GM21526 (cell line): Measurements from ENCODE around the gene ZDHHC6.
"Not testable (repeated sequence)": the region's sequence is repeated elsewhere in the genome, so short reads cannot be mapped to it uniquely, and the experiment has no call there.

Experiments
- ATAC-seq: cut with Tn5 transposase; IDR thresholded peaks from one replicate; pipeline ENCODE4 v1.9.1; 2021; ENCODE audit warnings: moderate library complexity; ENCODE audit not compliant: unreplicated experiment, low FRiP score

The ZDHHC6 gene

DNA sequence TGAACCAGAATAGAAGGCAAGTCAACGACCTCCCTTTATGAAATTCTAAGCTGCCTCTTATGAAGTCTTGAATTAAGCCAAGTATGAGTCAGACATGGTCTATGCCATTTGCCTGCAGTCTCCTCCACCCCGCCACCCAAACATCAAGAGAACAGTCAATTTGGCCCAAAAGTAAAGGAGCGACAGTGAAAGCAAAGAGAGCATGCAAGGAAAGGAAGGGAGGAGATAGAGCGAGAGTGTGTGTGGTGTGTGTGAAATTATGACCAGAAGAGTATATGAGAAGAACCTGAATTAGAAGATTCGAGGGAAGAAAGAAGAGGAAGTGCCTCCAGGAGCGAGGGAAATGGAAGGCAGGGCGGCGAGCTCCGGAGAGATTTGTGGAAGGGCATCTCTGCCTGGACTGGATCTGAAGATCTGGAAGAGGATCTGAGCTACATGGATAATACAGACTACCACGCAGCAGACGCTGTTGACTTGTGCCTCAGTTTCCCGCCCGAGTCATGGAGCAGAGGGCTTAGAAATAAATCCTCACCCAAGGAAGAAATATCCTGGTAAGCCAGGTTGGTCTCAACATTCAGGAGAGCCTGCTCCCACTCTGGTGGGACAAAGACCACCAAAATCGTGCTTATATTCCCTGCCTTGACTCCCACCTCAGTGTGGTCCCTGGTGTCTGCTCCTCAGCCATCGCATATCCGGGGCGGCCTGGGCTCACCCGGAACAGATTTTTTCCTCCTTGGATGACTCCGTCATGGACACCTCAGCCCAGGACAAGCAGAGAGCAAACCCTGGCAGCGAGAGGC, 459 bp downstream of the ZDHHC6 start:
- ATAC-seq = no peak

DNA sequence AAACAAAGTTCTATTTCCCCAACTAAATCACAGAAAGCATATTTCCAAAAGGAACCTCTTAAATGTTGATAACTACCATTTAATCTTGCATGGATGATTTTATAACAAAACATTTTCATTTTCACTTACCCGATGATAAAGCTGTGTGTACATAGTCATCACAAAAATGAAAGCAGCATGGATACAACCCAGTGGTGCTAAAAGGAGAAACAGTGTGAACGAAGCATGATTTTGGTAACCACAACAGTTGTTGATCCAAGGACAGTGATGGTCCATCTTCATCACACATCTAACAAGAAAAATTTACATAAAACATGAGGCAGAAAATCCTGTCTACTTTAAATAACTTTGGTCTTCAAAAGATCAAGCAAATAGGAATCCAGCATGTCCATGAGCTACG, 4.7 kb downstream of the ZDHHC6 start:
- ATAC-seq = no peak

DNA sequence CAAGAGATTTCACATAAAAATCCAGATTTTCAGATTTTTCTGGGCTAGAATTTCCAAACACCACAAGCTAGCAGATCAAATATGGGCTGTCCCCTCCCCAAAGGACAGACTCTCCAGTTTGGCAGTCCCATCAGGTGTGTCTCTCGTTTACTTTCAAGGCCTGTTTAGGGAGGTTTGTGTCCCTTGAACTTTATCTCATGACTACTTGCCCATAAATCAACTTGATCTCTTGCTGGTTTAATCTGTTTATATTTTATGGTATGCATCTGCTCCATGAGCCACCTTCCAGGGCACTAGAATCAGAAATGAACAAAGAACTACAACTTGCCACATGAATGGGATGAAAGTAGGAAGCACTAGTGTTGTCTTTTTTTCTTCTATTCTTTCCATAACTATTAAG, 5.2 kb downstream of the ZDHHC6 start:
- ATAC-seq = no peak

DNA sequence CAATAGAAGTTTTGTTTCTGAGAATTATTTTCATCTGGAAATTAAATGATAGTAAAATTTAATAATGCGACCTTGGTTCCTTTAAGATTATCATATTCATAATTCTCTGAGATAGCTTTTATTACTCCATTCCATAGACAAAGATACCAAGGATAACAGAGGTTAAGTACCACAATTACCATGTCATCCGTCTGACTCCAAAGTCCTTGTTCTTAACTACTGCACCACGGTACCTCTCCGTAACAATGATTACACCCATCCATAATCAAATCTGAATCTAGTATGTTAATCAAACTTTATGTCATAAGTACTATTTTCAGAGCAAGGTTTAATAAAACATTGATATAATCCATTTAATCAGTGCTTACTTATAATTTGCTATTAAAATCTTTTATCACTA, 8.4 kb downstream of the ZDHHC6 start:
- ATAC-seq = no peak

DNA sequence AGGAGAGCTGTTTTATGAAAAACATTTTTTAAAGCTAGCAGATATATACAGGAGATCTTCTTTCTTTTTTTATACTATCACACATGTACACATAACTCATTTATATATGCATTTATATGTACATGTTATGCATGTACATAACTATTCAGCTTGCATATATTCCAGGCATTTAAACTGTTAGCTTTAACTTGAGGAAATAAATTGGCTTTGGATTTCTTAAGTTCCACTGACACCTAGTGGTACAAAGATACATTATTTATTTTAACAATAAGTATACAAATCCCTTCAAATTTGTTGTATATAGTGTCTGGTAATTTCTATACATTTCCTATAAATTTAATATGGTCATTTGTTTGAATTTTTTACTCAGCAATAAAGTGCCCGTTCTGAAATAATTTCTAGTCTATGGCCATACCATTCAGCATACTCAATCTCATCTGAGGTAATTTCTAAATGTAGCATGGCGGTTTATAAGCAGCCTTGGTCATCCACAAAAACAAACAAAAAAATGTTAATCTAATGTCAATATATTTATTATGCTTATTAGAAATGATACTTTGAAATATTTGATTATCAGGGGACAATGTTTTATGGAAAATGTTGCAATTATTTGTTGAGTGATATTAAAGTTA, 11.6 kb downstream of the ZDHHC6 start:
- no peak for ATAC-seq

DNA sequence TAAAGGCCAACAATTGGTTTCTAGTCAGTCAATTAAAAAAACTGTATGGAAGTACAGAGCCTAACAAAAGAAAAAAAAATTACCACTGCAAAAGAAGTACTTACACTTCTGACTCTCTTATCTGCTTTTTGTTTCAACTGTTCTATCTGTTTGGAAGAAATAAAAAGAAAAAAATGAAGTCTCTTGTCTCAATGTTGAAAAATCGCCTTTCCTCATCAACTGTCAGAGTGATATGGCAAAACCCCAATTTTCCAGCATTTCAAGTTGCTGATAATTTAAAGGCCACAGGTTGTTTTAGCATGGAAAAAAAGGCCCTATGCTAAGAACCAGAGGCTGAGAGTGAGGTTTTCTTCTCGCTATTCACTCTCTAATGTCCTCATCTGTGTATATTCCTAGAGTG, 13.6 kb downstream of the ZDHHC6 start:
- ATAC-seq = no peak

DNA sequence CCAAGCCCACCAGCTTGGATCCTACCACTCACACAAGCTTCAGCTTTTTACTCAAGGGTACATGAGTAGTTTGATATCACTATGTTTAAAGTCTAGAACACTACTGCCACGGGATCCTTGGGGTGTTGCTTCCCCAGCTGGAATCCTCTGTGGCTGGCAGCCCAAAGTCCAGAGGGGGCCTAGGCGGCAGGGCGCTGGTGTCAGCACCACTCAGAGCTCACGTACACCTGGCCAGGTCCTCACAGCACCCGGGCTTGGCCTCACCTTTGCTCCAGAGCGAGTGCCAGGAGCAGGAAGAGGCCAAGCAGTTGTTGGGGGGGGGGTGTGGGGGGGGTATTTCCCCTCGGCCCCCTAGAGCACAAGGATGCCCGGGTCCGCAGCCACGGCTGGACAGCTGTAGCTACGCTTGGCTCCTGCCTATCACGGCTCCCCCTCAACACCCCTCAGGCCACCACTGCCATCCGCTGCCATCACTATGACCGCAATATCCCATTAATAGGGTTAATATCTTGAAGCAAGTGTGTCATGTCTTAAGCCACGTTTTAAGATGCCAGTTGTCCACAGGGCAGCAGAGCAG, 17.0 kb downstream of the ZDHHC6 start:
- ATAC-seq = no peak

DNA sequence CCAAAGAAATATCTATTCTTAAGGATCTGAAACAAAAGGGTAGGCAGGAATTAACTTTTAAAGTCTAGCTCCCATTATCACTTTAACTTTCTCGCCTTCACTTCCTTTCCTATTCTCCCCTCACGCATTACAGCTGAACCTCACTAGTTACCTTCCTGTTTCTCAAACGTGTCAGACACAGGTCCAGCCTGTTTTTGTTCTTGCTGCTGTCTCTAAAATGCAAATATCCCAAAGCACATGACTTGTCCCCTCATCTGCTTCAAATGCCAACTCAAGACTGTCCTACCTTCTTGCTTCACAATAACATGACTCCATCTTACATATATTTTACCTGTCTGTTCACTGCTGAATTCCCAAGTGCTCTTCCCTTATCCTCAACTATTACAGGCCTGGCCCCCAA, 17.6 kb downstream of the ZDHHC6 start:
- ATAC-seq = no peak

DNA sequence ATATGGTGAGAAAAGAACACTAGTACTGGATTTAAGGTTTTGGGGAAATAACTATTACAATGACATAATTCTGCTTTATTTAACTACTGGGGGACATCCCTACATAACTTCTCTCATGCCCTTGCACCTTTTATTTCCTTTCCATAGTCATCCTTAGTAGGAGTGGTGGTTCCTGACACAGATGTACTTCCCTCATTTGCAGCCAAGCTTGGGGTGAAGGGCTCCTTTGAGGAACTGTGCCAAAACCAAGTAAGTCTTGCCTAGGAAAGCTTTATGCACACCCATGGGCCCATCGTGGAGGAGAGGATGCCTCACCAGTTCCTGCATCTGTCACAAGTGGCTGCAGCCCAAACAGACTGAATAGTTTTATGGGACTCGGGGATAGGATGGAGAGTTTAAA, 20.6 kb downstream of the ZDHHC6 start:
- ATAC-seq = no peak

DNA sequence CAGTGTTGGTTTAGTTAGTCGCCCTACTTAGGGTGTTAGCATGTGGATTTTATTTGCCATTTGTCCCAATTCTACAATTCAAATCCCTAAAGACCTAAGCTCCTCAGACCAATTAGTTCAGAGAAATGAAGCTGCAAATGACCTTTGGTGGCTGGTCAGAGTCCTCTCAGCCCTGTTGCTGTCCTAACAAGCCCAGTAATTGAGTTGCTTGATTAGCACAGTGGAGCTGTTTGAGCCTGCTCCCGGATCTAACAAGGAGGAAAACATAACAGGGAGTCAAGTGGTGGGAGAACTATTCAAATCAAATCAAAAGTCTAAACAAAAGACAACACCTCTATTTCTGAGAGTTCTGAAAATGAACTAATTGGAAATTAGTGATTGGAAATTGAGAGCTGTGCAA, 22.1 kb downstream of the ZDHHC6 start:
- no peak for ATAC-seq

DNA sequence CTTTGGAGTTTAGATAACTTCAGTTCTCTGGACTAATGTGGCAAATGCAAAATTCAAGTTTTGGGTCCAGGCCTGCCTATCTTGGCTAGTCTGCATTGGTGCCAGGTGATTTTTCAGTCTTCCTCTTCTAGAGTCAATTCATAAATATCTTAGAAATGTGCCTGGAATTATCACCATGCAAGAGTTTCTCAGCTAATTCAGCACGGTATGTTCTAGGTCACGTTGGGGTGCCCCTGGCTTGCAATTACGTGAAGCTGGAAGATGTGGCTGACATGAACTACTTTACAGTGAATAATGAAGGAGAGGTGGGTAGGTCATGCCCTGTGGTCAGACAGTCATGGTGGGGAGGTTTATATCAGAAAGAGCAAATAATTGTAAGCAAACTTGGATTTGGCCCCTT, 25.0 kb downstream of the ZDHHC6 start:
- no peak for ATAC-seq

DNA sequence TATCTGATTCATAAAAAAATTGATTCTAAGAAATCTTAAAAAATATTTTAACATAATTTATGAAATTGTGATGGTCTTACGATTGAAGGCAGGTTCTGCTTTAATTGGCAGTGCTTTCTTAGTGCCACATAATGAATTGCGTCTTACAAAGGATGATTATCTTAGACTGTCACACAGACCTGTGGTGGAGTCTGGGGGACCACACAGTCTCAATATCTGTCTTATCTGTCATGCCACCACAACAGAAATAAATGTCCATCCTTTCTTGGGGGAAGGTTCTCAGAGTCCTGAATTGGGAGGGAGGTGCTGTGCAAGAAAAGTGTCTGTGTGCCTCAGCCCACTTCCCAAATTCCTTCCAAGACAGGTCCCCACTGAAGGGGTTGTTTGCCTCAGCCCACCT, 34.0 kb downstream of the ZDHHC6 start:
- ATAC-seq = no peak

DNA sequence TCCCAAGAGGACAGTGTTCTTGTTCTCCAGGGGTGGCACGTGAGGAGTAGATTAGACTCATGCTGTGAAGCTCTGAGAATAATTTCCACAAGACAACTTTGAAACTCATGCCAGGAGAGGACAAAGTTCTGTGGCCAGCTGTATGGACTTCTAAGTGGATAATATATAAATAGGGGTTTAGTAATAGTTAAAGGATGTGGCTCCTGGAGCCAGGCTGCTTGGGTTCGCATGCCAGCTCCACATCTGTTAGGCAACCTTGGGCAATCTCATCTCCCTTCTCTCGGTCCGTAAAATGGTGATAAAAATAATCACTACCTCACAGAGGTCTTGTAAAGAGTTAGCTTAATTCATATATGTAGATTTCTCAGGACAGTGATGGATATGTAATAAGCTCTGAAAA, 37.0 kb downstream of the ZDHHC6 start:
- no peak for ATAC-seq

DNA sequence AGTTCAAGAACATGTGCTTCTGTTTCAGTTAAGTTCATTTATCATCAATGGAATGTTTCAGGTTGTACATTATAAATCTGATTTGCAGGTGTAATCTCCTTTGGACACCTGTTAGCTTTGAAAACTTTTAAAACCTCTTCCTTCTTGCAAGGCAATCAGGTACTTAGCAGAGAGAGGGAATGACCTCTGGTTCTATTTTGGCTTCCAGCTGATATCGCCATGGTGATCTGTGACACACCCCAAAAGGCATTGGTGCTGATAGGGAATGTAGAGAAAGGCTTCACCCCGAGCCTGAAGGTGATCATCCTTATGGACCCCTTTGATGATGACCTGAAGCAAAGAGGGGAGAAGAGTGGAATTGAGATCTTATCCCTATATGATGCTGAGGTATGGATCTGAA, 37.4 kb downstream of the ZDHHC6 start:
- no peak for ATAC-seq

DNA sequence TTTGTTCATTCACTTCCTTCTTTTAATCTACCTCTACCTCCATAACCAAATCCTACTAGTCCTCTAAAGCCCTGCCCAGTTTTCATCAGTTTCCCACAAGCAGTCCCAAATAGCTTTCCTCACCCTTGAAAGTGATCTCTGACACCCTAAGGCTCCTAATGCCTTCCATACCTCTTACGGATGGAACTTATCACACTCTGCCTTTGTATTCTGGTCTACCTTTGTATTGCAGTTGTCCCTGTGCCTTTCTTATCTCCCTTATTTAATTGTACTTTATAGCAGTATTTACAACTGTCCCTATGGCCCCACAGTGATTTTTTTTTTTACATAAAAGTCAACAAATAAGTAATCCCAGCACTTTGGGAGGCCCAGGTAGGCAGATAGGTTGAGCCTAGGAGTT, 39.0 kb downstream of the ZDHHC6 start:
- no peak for ATAC-seq

DNA sequence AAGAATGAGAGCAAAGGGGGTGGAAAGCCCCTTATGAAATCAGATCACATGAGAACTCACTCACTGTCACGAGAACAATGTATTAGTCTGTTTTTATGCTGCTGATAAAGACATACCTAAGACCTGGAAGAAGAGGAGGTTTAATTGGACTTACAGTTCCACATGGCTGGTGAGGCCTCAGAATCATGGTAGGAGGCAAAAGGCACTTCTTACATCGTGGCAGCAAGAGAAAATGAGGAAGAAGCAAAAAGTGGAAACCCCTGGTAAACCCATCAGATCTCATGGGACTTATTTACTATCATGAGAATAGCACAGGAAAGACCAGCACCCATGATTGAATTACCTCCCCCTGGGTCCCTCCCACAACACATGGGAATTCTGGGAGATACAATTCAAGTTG, 39.9 kb downstream of the ZDHHC6 start:
- ATAC-seq = not testable (repeated sequence)

DNA sequence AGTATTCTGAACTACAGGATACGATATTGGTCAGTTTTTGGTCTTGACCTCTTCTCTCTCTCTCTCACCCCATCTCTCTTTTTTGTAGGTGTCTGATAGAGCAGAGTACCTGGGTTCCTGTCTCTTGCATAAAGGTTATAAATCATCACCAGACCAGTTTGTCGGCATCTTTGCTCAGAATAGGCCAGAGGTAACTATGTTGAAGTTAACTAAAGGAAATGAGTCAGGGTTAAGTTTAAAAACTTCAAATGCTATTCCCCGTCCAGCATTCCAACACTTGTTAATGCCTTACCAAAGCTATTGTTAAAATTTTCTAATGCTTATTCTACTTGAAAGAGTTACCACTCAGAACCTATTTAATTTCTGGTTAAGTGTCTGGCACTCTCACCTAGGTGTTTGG, 42.1 kb downstream of the ZDHHC6 start:
- no peak for ATAC-seq

DNA sequence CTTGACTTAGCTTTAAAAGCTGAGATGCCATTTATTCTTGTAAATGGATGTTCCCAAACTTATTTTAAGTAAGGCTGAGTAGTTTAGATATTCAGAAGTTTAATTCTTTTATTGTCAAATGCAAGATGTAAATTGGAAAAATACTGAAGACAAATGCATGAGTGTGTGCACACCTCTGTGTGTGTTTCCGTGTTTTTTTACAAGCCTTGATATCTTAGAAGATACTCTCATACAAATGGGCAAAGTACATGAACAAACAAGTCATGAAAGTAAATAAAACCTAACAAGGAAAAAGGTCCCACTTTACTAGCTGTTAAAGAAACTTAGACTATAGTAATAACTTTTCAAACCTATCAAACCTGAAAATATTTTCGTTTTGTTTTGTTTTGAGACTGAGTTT, 43.8 kb downstream of the ZDHHC6 start:
- ATAC-seq = no peak

DNA sequence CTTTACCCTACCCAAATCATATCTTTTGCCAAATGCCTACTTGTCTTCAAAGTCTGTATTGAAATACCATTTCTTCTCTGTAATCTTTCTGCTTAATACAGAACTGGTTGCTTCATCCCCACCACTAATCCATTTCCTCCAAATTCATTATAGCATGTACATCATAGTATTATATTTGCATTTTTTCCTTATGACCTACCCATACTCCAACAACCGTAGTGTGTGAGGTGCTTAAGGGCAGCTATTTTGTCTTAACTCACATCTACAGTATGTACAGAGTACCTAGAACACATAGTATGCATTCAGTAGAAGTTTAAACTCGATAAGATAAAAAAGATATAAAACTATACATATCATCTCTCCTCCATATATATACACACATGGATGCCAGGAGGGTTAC, 49.1 kb downstream of the ZDHHC6 start:
- ATAC-seq = no peak

DNA sequence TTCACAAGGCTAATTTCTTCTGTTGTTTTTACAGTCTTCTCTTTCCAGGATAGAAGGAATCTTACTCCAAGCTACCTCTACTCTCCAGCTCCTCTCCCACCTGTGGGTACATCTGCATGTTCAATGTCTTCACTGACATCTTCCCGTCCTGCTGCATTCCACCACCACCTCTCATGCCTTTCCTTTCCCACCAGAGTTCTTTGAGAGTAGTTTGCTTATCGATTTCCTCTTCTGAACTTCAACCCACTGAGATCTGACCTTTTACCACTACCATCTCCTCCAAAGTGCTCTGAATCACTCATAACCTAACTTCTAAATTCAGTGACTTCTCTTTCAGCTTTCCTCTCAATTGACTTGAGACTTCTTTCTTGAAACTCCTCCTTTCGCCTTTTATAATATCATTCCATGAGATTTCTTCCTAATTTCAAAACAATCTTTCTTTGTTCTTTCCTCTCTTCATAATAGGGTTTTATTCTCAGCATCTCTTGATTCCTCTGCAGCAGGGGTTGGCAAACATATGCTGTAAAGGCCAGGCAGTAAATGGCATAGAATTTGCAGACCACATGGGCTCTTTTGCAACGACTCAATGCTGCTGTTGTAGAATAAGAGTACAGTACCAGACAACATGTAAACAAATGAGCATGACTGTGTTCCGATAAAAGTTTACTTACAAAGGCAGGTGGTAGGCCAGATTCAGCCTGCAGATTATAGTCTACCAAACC, 50.7 kb downstream of the ZDHHC6 start:
- ATAC-seq = no peak

DNA sequence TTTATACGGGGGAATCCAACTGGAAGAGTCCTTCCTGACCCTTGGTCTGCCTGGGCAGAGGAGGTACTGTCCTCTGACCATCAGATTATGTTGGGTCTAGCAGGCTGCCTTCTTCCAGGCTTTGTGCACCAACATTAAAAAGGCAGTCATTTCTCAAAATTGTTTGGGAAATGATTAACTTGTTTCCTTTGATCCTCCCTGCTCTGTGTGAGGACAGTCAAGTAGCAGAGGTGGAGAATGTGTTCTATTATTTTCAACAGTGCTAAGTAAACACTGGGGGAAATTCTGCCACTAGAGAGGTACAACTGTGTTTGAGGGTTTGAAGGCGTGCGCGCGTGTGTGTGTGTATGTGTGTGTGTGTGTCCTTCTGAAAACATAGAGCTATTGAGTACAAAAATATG, 52.2 kb downstream of the ZDHHC6 start:
- ATAC-seq = no peak
